NCI-H774 (cell line): Measurements from ENCODE around the gene SYCP2.
A peak's percentile ranks its signal among the peaks of the same experiment; 100 is the strongest.
"Not testable (repeated sequence)": the region's sequence is repeated elsewhere in the genome, so short reads cannot be mapped to it uniquely, and the experiment has no call there.

Experiments used
- DNase-seq: peaks from one replicate; lab custom pipeline; 2025; lab: John Stamatoyannopoulos, UW

Gene SYCP2

GRCh38 chr20:59908855-59909254, 24.6 kb downstream of the SYCP2 start:
- DNase-seq = no peak

GRCh38 chr20:59903621-59904020, 29.8 kb downstream of the SYCP2 start:
- no peak for DNase-seq

DNA sequence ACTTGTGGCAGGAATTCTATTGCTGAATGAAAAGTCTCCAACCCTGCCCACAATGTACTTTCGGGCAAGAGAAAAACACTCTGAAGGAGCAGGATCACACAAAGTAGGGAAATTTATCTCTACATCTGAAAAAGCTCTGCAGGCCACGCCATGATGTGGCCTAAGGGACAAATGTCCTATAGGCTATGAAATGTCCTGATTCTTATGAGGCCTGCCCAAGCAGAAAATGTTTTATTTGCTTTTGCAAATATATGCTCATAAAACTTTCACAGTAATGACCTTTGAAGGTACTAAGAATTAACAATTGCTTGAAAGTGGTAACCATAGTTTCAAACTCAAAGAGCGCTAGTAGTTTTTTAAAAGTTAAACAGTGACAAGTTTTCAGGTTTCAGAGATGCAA, 31.0 kb downstream of the SYCP2 start:
- no peak for DNase-seq

GRCh38 chr20:59895908-59896307, 37.5 kb downstream of the SYCP2 start:
- no peak for DNase-seq

DNA sequence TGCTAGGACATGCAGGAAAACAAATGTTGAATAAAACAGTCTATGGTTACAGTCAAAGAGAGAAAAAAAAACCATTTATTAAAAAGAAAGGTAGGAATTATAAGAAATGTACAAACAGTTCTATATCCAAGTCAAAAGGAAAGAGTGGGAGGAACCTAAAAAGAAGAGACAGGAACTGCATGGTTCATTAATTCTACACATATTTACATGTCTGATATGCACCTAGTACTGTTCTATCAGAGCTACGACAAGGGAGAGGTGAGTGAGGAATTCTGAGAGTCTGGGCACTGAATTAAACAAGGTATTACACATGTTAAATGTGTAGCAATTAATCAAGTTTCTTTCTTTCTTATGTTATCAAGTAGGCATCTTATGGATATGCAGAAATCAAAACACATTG, 41.9 kb downstream of the SYCP2 start:
- no peak for DNase-seq

DNA sequence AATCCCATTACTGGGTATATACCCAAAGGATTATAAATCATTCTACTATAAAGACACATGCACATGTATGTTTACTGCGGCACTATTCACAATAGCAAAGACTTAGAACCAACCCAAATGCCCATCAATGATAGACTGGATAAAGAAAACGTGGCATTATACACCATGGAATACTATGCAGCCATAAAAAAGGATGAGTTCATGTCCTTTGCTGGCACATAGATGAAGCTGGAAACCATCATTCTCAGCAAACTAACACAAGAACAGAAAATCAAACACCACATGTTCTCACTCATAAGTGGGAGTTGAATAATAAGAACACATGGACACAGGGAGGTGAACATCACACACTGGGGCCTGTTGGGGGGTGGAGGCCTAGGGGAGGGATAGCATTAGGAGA, 43.4 kb downstream of the SYCP2 start:
- DNase-seq = not testable (repeated sequence)

GRCh38 chr20:59888050-59888449, 45.4 kb downstream of the SYCP2 start:
- no peak for DNase-seq

- no peak for DNase-seq
Observed at GRCh38 chr20:59884494-59884893, 48.9 kb downstream of the SYCP2 start.

DNA sequence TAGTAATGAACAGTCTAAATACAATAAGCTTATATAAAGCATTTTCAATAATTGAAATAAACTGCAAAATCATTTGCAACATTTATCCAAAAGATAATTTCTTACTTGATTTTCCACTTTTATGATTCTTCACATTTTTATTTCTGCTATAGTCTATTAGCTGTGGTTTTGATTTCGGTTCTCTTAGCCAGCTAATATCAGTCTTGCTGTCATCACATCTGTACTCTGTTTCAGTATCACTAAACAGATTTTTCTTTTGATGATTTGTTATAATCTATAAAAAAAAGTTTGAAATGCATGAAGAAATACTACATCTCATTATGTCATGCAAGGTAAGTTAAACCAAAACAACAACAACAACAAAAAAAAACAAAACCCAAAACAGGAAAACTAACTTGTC, 53.2 kb downstream of the SYCP2 start:
- no peak for DNase-seq

GRCh38 chr20:59873409-59873808, 60.0 kb downstream of the SYCP2 start:
- no peak for DNase-seq

- DNase-seq = no peak
Observed at GRCh38 chr20:59871096-59871495, 62.3 kb downstream of the SYCP2 start.

- DNase-seq = no peak
Observed at GRCh38 chr20:59866338-59866737, 67.1 kb downstream of the SYCP2 start.

DNA sequence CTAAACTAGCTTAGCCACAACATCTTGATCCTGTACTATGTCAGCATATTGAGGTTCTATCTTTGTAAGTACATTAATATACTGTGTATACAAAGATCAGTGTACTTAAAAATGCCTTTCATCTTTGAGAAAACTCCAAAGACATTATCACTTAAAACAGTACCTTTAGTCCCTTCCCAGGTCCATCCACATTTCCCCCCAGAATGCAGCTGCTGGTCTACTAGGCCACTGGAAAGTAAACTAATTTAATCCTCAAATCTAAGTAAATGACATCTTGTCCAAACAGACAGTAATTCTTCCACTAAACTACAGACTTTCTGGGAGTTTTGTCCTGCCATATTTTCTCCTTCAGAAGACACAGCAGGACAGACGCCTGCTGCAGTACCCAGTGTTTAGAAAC, 68.7 kb downstream of the SYCP2 start:
- DNase-seq = no peak

DNA sequence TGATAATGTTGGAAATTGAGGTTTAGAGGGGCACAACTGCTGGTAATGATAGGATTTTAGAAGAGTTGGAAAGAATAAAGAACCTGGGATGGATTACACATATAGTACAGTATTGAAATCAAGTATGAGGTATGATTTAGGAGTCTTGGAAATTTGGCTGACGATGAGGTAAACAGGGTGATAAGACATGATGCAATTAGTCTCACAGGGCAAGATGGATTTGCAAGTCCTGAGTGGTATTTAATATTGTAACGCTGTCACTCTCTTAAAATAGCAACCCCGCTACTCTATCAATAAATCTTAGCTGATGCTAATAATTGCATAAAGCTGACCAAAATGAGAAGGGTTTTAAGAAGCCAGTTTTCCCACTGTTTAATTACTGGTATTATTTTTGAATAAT, 70.4 kb downstream of the SYCP2 start:
- no peak for DNase-seq

DNA sequence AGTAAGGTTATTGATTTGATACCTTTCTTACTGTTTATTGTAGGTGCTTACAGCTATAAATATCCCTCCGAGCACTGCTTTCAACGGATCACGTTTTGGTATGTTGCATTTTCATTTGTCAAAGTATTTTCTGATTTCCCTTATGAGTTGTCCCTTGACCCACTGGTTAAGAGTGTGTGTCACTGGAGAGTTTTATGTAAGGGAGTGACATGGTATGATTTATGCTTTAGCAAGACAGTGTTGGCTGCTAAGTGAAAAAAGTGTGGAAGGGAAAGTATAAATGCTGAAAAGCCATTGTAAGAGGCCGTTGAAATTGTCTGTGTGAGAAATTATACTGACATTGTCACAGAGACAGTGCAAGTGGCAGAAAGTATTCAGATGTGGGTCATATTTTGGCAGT, 72.0 kb downstream of the SYCP2 start:
- no peak for DNase-seq

DNA sequence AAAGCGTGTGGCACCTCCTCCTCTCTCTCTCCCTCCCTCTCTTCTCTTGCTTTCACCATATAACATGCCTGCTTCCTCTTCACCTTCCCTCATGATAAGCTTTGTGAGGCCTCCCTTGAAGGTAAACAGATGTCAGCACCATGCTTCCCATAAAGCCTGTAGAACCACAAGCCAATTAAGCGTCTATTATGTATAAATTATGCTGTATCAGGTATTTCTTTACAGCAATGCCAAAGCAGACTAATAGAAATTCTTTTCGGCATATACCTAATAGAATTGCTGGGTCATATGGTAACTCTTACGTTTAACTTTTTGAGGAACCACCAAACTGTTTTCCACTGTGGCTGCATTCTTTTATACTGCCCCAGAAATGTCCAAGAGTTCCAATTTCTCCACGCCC, 75.0 kb downstream of the SYCP2 start:
- no peak for DNase-seq

- DNase-seq = no peak
Observed at GRCh38 chr20:59857966-59858365, 75.5 kb downstream of the SYCP2 start.

- DNase-seq = not testable (repeated sequence)
Observed at GRCh38 chr20:59856941-59857340, 76.5 kb downstream of the SYCP2 start.

DNA sequence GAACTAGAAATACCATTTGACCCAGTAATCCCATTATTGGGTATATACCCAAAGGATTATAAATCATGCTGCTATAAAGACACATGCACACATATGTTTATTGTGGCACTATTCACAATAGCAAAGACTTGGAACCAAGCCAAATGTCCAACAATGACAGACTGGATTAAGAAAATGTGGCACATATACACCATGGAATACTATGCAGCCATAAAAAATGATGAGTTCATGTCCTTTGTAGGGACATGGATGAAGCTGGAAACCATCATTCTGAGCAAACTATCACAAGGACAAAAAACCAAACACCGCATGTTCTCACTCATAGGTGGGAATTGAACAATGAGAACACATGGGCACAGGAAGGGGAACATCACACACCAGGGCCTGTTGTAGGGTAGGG, 76.9 kb downstream of the SYCP2 start:
- not testable (repeated sequence) for DNase-seq

- DNase-seq = peak; percentile 20
Observed at GRCh38 chr20:59850018-59850641, 83.3 kb downstream of the SYCP2 start.

DNA sequence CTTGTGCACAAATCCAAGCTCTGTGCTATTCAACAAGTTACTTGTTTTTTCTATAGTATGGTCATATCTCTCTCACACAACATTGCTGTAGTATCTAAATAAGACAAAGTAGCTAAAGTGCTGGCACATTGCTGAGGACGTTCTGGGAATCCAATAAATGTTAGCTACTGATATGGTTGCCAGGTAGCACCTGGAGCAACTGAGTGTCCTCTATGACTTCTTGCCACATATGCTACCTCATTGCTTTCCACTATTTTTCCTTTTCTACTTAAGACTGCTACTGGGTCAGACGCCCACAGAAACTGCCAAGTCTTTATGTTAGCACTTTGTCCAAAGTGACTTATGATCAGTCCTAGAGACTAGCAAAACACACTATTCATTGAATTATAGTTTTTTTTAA, 85.3 kb downstream of the SYCP2 start:
- DNase-seq = no peak

- DNase-seq = no peak
Observed at GRCh38 chr20:59845472-59845871, 88.0 kb downstream of the SYCP2 start.

- DNase-seq = no peak
Observed at GRCh38 chr20:59839400-59839799, 94.0 kb downstream of the SYCP2 start.

DNA sequence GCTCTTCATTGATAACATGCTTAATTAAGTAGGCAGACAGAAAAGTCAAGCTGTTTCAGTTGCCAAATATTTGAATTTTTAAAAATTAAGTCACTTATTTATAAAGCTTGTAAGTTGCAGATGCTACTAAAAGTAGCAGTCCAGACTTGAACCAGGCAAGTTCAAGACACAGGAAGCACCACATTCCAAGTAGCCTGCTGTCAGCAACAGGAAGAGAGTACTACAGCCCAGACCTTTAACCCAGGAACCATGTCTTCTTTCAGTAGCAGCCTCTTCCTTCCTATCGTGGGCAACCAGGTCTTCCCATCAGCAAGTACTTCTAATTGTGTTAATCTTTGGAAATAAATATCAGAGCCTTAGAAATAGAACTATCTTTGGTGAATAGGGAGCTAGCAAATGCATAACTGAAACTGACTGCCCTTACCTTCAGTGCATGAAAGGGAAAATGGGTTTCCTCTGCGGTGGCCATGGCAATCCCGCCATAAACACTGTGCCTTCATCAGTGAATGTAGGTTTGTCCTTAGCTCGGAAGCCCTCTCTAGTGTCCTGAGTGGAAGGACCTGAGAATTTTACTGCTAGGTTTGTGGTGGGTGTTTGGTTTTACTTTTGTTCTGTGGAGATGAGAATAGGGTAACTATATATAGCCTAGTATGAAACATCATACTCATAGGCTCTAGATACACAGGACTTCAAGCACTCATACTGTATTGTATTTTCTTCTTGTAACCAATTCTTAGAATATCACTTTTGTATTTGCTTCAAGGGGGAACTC, 95.6 kb downstream of the SYCP2 start:
- no peak for DNase-seq
